22Rv1 (cell line): ENCODE results near the gene BRI3BP.

Experiments used
- CTCF ChIP-seq: fragments of 450-650 bp; IDR thresholded peaks from 2 replicates; pipeline ENCODE4 v1.5.1; 2017; ENCODE audit warnings: mild to moderate bottlenecking
- ZFX ChIP-seq: fragments of 450-650 bp; IDR thresholded peaks from 2 replicates; pipeline ENCODE4 v1.6.1; 2017; ENCODE audit warnings: antibody characterized with exemption, borderline replicate concordance

- TF ChIP-seq CTCF: no peak
- TF ChIP-seq ZFX: no peak
These were observed 13.2 kb upstream of the BRI3BP start for GRCh38 chr12:124980098-124980892.
